Eye (tissue), 1 donor: Measurements from ENCODE around the gene SEMA3D.

Source experiments
- DNase-seq: peaks from one replicate; pipeline ENCODE4 v3.0.0-alpha.2; 2015

The SEMA3D gene

DNA sequence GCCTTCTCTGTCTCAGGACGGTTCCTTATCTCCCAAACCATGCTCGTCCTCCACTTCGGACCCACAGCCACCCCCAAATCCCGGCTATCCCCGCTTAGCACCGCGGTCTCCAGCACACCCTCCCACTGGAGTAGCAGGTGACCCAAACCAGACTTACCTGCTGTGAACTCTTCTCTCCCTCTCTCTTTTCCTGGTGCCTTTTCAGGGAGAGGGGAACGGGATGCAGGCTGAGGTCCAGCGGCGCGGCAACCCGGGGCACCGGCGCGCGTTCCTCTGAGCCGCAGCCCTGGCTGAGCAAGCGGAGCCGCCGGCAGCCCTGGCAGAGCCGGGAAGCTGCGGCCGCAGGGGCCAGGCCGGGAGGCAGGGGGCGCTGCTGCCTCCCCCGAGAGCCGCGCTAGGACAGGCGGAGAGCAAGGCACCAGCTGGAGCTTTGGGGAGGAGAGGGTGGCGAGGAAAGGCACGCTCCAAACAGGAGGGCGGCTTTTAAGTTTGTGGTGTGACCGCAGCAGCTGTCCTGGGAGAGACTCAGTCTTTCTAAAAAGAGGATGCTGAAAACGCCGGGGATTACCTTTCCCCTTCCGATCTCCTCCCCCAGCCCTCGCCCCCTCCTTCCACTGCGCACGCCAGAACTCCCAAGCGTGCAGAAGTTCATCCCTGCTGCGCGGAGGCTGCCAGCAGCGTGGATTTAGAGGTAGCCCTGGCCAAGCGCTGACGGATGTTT lies at the start of gene SEMA3D:
SEMA3D (minus strand) TSS at position 536 of the 721 bp plus-strand sequence. CDS start 65,165 bp downstream, outside the sequence.
- DNase-seq = peak; percentile 96

DNA sequence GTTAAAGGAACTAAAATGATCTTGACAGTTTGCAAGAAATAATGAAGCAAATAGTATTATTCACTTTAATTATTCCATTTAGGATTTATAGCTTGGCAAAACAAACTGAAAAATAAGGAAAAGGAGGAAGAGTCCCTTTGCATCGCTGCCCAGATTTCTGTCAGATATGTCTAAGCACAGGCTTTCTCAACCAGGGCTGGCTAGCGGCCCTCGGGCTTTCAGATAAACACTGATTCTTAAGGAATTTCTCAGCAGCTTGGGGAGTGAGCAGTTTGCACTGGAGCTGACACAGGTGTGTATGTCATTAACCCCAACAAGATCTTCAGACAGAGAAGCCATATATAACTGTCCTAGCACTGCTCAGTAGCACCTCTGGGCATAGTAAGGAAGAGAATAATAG lies 47.9 kb upstream of the SEMA3D start:
- DNase-seq = no peak

DNA sequence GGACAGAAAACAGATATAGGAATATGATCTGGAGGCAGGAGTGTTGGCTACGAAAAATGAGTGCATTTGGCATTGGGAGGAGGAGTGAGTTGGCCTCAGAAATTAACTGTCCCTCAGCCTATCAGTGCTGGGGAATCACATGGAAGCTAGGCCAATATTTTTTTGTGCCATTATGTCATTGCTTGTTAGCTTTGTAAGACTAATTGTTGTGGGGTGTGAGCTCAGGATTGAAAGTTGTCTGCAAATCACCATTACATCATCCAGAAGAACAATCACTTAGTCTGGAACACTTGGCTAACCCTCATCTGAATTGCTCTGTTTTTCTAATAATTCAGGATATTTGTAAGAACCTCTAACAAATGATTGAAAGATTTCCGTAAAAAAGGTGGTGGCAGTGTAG lies 45.2 kb upstream of the SEMA3D start:
- DNase-seq = no peak

DNA sequence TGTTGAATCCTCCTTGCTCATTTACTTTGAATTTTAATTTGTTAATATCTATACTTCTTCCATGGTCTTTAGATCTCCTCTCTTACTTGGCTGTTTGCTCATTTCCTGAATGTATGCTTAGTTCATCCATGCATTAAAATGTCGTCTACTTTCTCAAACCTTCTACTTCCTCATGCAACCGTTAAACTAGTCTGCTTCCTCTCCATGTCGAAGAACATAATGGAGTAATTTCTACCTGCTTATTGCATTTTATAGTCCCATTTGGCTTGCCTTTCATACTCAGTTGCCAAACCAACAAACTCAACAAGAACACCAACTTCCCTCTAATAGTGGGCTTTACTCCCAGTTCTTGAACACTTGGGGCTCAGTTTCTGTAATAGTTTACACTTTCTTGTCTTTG lies 43.8 kb upstream of the SEMA3D start:
- DNase-seq = no peak

DNA sequence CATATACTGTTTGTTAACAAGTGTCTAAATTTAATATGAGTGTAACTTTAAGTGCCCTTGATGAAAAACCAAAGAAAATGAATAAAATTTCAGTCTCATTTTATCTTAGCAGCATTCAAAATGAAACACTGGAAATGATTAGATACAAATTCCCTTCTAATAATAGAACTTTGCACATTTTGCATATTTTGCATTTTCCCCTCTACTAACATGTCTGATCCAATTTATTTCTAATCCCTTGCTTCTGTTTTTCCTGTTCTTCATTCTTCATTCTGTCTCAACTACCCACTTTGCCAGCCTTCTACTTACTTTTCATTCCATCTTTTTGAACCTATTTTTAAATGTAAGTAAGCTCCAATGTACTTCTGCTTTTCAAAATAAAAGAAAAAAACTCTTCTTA lies 42.7 kb upstream of the SEMA3D start:
- DNase-seq = no peak

DNA sequence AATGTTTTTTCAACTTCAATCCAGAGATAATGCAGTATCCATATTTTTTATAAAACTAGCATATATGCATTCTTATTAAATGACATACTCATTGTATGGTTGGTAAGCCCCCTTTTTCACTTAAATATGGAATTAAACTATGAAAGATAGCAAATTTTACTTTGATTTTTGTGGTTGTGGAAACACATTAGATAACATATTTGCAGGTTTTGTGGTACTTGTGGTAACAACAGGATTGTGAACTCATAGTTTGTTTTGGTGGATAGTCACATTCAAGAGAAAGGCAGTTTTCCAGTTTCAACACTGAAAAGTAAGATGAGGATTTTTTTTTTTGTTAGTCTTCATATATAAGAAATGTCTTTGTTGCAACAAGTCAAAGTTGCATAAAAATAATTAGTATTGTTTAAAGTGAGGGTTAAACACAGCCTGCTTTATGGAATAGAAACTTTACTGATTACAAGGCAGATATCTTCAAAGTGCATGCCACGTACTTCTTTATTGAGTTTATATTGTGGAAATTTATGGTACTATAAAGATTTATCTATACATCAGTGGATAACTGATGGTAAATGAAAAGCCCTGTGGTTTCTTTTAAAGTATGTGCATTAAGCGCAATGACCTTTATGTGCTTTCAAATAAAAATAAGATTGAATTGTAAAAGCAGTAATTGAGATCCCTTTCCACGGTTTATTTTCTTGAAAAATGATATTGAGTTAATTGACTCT lies 39.7 kb upstream of the SEMA3D start:
- no peak for DNase-seq

DNA sequence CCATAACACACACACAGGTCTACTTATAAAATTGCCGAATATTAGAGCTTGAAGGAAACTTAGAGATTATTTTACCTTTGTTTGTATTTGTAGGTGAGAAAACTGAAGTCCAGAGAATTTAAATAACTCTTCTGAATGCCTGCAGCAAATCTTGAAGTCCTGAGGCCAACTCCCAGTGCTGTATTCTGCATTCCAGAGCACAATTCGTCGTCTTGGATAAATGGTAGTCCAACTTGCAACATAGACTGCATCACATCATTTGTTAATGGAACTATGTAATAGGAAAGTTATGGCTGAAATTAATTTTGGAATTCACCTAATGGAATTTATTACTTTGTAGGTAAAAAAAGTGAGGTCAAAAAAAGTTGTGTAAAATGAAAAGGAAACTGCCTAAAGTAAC lies 37.3 kb upstream of the SEMA3D start:
- DNase-seq = no peak

DNA sequence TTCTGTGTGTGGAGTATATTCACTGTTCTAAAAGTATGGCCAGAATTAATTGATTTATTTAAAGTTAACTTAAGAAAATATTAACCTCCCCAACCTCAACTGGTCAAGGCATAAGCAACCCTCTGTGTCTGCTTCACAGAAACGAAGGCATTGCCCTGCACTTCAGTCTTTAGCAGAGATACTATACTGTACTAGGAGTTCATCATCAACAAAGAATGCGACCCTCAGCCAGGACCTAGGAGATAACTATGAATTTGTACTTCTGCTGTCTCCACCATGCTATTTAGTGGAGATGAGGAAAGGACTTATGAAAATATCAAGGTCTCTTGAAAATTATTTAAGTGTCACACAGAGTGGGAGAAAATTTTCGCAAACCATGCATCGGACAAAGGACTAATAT lies 35.7 kb upstream of the SEMA3D start:
- no peak for DNase-seq

DNA sequence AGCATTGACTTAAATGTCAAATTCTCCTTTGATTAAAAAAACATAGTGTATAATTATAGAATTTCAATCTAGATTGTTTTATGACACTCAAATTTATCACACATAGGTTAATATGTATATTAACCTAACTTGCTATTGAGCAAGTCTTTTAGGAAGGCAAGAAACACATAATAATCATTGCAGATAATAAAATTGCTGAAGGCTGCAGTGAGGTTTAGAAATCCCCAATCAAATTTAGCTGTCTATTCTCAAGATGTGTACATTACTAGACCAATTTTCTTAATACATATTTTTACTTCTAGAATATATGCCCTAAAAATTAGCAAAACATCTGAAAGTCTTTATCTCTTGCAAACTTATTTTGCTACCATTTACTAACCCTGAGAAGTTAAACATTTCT lies 34.9 kb upstream of the SEMA3D start:
- DNase-seq = no peak

DNA sequence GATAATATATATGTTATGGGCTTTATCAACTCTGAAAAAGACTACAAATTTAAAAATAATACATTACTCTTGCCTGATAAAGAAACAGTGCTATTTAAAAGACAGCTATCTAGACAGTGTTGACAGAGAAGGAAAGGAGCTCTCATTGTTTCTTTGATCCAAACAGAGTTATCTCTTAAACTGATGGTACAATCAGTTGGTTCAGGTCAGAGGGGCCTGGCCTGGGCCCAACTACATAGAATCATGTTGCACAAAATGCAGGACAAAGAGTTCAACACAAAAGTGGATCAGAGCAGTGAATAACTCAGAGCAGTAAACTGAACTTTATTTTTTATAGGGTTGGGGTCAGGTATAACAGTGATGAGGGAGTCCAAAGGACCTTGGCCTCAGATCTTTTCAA lies 33.8 kb upstream of the SEMA3D start:
- DNase-seq = no peak

DNA sequence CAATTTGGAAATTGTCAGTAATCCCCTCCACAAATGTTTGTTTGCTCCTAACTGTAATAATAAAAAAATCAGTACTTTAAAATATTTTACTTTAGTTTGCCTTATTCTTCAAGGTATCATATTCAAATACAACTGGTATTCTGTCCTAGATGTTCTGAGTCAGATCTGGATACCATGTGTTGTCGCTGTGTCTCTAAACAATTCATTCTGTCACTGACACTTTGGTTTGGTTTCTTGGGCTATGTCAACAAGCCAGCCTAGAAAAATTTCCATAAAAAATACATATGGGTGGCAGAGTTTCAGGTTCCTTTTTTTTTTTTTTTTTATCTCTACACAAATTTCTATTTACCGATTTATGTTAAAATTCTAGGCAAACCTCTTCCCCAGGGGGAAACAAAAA lies 33.2 kb upstream of the SEMA3D start:
- no peak for DNase-seq

DNA sequence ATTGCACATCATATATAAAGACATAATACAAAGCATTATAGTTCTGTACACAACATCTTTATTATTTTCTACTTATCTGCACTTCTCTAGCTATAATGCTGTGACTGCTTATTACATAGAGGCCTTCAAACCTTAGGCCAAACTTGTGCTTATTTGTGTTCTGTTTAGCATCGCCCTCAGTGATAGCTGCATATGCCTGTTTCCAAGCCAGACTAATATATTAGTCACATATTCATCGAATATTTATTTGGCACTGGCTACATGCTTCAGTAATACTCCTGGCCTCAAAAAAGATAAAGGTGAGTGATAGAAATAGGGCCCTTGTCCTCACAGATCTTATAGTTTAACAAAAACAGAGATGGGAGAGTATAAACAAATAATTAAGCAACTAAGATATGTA lies 30.2 kb upstream of the SEMA3D start:
- DNase-seq = no peak

DNA sequence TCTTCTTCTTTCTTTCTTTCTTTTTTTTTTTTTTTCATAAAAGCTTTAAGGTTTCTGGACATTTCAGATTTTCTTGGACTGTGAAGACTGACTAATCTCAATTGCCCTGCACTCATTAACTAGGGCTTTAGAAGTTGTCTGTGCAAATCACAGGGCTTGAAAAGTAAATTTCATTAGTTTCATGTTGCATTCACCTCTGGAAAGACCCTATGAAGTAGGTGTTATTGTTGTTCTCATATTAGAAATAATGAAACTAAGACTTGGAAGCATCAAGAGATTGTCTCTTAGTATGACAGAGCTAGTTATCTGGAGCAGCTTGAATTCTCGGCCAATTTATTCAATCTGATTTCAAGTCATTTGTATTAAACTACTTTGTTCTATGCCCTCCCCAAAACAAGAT lies 28.2 kb upstream of the SEMA3D start:
- no peak for DNase-seq

DNA sequence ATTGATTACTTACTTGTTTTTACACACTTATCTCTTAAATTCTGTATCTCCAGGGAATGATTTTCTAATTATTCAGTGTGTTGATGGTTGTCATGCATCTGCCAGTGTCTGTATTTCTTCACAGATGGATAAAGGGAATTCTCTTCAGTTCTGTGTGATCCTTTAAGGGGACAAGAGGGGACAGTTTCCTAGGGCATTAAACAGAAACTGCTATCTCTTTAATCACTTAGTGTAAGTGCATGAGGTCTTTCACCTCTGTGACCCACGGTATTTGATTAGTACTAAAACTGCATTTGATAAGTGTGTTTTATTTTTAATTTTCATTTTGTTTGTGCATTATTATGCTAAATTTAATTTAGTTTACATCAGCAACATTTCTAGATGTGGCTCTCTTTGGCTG lies 26.6 kb upstream of the SEMA3D start:
- DNase-seq = no peak

DNA sequence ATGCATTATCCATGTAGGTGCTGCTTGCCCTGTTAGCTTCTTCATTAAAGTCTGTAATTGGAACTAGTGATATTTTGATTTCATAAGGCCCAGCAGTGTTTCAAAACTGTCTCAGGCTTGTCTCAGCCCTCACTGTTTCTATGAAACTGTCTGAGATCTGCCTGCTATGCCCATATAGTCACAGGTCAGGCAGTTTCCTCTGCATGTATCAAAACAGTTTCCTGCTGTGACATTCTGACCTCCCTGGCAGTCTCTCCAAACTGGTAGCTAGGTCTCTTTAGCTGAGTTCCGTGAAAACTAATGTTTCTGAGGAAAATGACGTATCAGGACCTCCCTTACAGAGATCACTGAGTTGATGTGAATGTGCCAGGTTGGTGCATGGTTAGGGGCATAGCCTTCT lies 18.9 kb upstream of the SEMA3D start:
- DNase-seq = no peak

DNA sequence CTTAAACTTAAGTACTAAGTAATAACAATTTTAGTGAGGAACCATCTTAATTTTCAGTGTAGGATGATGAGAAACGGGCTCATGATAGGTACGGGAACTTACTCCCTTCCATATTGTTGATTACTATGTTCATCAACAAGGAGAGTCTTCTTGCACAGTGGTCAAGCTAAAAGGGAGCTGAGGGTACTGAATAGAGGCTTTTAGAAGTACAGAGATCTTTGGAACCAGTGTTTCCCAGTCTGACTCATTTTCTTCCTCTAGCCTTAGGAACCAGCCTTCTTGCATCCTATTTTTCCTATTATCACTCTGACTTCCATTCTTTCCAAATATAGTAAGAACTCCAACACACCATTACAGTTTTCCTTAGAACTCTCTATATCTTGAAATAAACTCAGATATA lies 17.6 kb upstream of the SEMA3D start:
- DNase-seq = no peak

DNA sequence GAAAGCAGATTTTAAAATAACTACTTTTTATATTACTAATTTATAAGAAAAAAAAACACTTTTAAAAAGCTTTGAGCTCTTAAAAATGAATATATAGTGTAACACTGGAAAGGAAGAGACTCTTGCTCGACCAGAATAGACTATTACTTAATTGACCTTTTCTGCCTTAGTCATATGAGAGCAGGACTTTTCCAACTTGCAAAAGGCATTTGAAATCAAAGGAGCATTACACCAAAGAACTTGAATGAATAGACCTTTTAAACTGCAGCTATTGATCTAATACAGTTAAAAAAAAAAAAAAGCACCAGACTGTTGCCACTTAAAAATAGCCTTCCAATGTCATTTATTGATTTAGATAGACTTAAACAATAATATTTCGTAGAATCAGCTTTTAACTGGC lies 17.2 kb upstream of the SEMA3D start:
- no peak for DNase-seq

DNA sequence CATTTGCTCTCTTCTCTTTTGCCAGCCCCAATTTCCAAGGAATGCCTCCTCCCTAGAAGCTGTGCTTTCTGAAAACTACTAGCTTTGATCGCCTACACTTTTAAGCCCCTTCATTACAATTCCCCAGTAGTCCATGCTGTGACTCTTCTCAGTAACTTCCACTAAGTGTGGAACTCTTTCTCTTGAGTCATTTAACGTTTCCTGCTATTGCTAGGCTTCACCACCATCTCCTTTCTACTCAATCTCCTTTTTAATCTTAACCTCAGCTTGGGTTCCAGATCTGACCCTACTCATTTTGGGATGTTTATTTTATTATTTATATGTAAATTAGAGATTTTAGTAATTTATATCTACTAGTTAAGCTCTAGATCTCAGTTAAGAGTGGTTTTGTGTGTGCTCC lies 14.4 kb upstream of the SEMA3D start:
- DNase-seq = no peak

DNA sequence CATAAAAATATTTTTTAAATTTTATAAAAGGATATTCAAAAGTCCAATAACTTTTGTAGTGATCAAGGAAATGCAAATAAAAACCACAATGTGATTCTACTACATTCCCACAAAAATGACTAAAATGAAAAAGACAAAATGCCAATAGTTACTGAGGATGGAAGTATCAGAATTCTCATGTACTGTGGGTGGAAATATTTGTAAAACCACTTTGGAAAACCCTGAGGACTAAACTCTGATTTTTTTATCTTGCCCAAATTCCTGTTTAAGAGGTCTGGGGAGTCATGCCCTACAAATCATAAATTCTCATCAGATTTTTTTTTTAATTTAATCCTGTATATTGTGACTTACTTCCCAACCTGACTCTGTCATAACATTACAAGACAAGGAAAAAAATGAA lies 9.8 kb upstream of the SEMA3D start:
- no peak for DNase-seq

DNA sequence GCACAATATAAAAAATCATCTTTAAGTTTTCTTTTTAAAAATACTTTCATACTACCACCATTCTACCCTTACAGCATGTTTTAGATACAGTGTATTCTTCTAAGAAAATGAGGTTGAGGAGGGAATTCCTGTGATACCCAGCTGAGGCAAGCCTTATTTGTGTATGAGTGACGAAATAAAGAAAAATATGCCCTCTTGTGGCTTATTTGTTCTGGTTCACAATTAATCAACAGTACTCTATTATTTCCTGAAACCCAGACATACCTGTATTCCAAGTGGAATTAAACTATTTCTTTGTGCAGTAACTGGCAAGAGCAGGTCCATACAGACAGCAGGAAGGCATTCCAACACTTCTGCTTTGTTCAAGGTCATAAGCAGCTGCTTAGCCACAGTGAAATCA lies 4.5 kb upstream of the SEMA3D start:
- peak; percentile 44 for DNase-seq

DNA sequence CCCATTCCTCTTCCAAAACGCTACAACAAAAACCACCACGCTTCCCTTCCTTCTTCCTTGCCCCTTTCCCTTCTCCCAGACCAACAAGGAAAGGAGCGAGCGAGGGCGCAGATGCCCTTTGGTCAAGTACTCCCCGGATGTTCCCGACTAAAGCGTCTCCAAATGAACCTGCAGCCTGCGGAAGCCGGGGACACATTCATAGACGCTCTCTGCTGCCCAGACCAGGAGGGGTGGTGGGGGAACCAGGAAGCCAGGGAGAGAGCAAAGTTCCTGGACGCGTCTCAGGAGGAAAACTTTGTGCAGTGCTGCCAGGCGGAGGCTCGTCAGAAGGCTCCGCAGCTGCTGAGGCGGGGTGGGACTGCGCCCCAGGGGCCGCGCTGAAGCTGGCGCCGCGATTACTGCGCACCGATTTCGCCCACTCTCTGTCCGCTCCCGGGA lies 754 bp downstream of the SEMA3D start:
- peak; percentile 89 for DNase-seq

DNA sequence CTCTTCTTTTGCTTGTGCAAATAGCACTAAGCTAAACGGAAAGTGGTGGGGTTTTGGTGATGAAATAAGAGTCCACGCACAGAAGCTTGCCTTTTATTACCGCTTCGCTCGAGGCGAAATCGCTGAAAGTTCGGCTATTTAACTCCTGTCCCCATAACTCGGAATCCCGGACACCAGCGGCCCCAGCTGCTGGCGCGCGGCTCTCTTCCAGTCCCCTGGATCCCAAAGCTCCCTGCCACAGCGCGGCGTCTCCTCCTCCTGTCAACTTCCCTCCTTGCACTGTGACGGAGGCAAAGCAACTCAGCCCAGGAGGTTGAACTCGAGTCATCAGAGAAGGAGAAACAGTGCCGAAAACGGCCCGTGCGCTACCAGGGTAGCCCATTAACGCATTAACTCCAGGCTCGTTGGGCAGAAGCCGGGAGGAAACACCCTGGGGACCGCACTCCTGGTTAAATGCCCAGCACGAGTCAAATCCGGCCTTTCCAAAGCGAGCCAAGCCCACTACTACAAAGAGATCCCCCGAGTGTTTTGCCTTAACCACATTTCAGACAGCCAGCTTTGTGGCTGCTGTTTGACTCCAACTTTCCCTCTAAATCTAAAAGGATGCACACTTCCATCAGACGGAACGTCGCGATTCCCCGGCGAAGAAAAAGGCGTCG lies 1.3 kb downstream of the SEMA3D start:
- peak; percentile 91 for DNase-seq

DNA sequence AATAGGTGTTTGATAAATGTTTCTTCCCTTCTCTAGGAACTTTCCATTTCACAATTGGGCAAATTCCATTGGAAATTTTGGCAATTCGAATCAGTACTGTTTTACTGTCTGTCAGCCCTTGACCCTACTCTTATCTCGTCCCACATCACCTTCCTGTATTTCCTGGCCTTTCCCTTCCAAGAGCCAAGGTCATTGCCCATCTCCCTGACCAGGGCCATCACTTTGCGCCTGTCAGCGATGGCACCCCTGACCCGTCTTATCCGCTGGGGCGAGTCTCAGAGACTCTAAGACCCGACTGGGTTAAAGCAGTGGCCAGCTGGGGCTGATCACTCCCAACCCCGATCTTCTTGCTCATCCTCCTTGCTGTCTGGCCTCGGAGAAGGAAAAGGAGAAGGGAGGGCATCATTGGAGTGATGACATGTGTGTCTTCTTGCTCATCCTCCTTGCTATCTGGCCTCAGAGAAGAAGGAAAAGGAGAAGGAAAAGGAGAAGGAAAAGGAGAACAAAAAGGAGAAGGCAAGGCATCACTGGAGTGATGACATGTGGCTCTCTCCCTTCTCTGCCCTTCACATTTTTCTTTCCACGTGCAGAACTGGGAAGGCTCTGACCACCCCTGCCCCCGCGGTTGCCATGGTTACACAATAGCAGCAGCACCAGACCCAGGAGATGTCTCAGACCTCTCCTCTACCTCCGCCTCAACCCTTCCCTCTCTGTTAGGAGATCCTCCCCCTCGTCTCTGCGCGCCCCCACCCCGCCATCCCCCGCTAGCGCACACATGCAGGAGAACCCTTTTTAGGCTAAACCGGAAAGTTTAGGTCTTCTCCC lies 2.0 kb downstream of the SEMA3D start:
- peak; percentile 87 for DNase-seq
